CD4-positive, alpha-beta T cell (primary cell): Measurements from ENCODE around the gene AQP1. TPM values are rescaled to one million over a fixed set of nuclear protein-coding genes. Genes with fewer than 3 reads are reported as not detected.

ENCODE experiments used
- ATAC-seq: fragments of 200-7000 bp; cut with Tn5 transposase; one replicate; pipeline ENCODE4 v1.10.0; 2022; ENCODE audit warnings: mild to moderate bottlenecking; ENCODE audit not compliant: poor library complexity
- CTCF ChIA-PET: fragments of 350-600 bp; sonication (Branson Sonifier 250); formaldehyde crosslinking; loops from one replicate; lab custom pipeline; 2021; ENCODE audit warnings: antibody characterized with exemption, inconsistent platforms; lab: Charles Lee
- POLR2A ChIA-PET: fragments of 350-600 bp; sonication (Branson Sonifier 250); formaldehyde crosslinking; loops from one replicate; lab custom pipeline; 2021; ENCODE audit warnings: antibody characterized with exemption, inconsistent platforms; lab: Charles Lee
- DNase-seq, 14 experiments: peaks; one replicate each; pipeline ENCODE4 v3.0.0-alpha.2; 2013 to 2020; ENCODE audit warnings: mixed read lengths in 2 of 14
- H3K27ac ChIP-seq, 2 donors: one replicate each; pipeline versions ENCODE4 v1.5.1 to v1.7.0; 2013; ENCODE audit warnings: low read length in 2 of 2, low read depth in 1 of 2, mild to moderate bottlenecking in 1 of 2
- H3K27me3 ChIP-seq, 2 experiments: 1 replicate in 1 of 2; 2 replicates in 1 of 2; pipeline versions ENCODE4 v1.6.1 to v1.7.0; 2013; ENCODE audit warnings: low read length in 2 of 2, control low read depth in 1 of 2, mild to moderate bottlenecking in 1 of 2, moderate library complexity in 1 of 2; ENCODE audit not compliant: insufficient read depth in 2 of 2, control insufficient read depth in 1 of 2
- H3K36me3 ChIP-seq: one replicate; pipeline ENCODE4 v1.6.1; 2013; ENCODE audit warnings: low read length, control low read depth; ENCODE audit not compliant: insufficient read depth
- H3K4me1 ChIP-seq: one replicate; pipeline ENCODE4 v1.6.1; 2013; ENCODE audit warnings: low read length, control low read depth; ENCODE audit not compliant: insufficient read depth
- H3K4me3 ChIP-seq: one replicate; pipeline ENCODE4 v1.5.1; 2013; ENCODE audit warnings: mild to moderate bottlenecking, low read length, moderate library complexity
- H3K9me3 ChIP-seq, 2 experiments: 1 replicate in 1 of 2; 2 replicates in 1 of 2; pipeline versions ENCODE4 v1.6.1 to v1.7.0; 2013; ENCODE audit warnings: low read length in 2 of 2, mild to moderate bottlenecking in 2 of 2, control low read depth in 1 of 2, moderate library complexity in 1 of 2; ENCODE audit not compliant: control insufficient read depth in 1 of 2, insufficient read depth in 1 of 2
- H3K27ac Mint-ChIP-seq: one replicate; pipeline ENCODE4 v1.8.0; 2020; ENCODE audit warnings: mixed read lengths
- H3K27me3 Mint-ChIP-seq: one replicate; pipeline ENCODE4 v1.8.0; 2021; ENCODE audit warnings: mixed read lengths
- H3K36me3 Mint-ChIP-seq: one replicate; pipeline ENCODE4 v1.8.0; 2021; ENCODE audit warnings: low read depth, mixed read lengths
- H3K4me1 Mint-ChIP-seq: one replicate; pipeline ENCODE4 v1.8.0; 2021; ENCODE audit warnings: low read depth, mixed read lengths
- H3K4me3 Mint-ChIP-seq: one replicate; pipeline ENCODE4 v1.8.0; 2020; ENCODE audit warnings: mild to moderate bottlenecking, mixed read lengths
- H3K9me3 Mint-ChIP-seq: one replicate; pipeline ENCODE4 v1.8.0; 2020; ENCODE audit warnings: mixed read lengths
- CTCF ChIP-seq: fragments of 200-600 bp; IDR thresholded peaks from one replicate; pipeline ENCODE4 v1.8.0; 2022; ENCODE audit warnings: antibody characterized with exemption, mild to moderate bottlenecking
- intact Hi-C, 2 experiments: fragments of 100-400 bp; cut with DNase I in 1 of 2; cut with micrococcal nuclease in 1 of 2; formaldehyde crosslinking; loops; one replicate each; pipeline versions ENCODE4 v1.15.1 to v1.9.0; 2023 to 2025; cut with DNase I, micrococcal nuclease
- total RNA-seq, 174 experiments: library from RNA in 2 of 174; stranded (reverse) in 2 of 174; gene quantifications; one replicate each; pipeline ENCODE4 v1.2.3 and lab custom pipeline; 2021 to 2026

The AQP1 gene
- total RNA-seq, 2 experiments from 2014 or later: 0.17 to 0.22 TPM

GRCh38 chr7:30866939-30867338 is 44.7 kb upstream of the AQP1 start:
- no peak overlapping the region for H3K27ac Mint-ChIP-seq
- H3K27me3 Mint-ChIP-seq: no peaks in the 10 kb centered on the region
- no peak for ATAC-seq
- Histone ChIP-seq H3K4me1 (no peaks in the 10 kb centered on the region), H3K27ac (no peak overlapping the region), H3K36me3 (no peaks in the 10 kb centered on the region), H3K4me3 (no peak overlapping the region), H3K27me3 (no peaks in the 10 kb centered on the region), H3K9me3 (no peaks in the 10 kb centered on the region)
- H3K4me1 Mint-ChIP-seq: no peaks in the 10 kb centered on the region
- no peak for TF ChIP-seq CTCF
- intact Hi-C loops: no loop called here
- no peak overlapping the region for H3K4me3 Mint-ChIP-seq
- H3K36me3 Mint-ChIP-seq: no peaks in the 10 kb centered on the region
- no peak for DNase-seq
- ChIA-PET POLR2A (no interaction called here), CTCF (no interaction called here)
- no peaks in the 10 kb centered on the region for H3K9me3 Mint-ChIP-seq

- Mint-ChIP-seq H3K27ac (no peak overlapping the region), H3K36me3 (no peaks in the 10 kb centered on the region), H3K4me1 (no peaks in the 10 kb centered on the region), H3K4me3 (no peak overlapping the region), H3K9me3 (no peaks in the 10 kb centered on the region), H3K27me3 (no peaks in the 10 kb centered on the region)
- Histone ChIP-seq H3K4me1 (no peaks in the 10 kb centered on the region), H3K27ac (no peak overlapping the region), H3K9me3 (no peaks in the 10 kb centered on the region), H3K36me3 (no peaks in the 10 kb centered on the region), H3K27me3 (no peaks in the 10 kb centered on the region), H3K4me3 (no peak overlapping the region)
- intact Hi-C loops: no loop called here
- TF ChIP-seq CTCF: no peak
- CTCF ChIA-PET: no interaction called here
- POLR2A ChIA-PET: no interaction called here
- DNase-seq (no peak), ATAC-seq (no peak)
Measured at GRCh38 chr7:30867483-30867882, 44.2 kb upstream of the AQP1 start.

GRCh38 chr7:30869794-30870611 is 41.6 kb upstream of the AQP1 start:
- TF ChIP-seq CTCF: no peak
- Histone ChIP-seq H3K36me3 (no peaks in the 10 kb centered on the region), H3K27me3 (no peaks in the 10 kb centered on the region), H3K4me3 (no peak overlapping the region), H3K4me1 (no peaks in the 10 kb centered on the region), H3K27ac (no peak overlapping the region), H3K9me3 (no peaks in the 10 kb centered on the region)
- ChIA-PET CTCF (no interaction called here), POLR2A (no interaction called here)
- no peaks in the 10 kb centered on the region for H3K27me3 Mint-ChIP-seq
- no peaks in the 10 kb centered on the region for H3K36me3 Mint-ChIP-seq
- no peak overlapping the region for H3K4me3 Mint-ChIP-seq
- no peaks in the 10 kb centered on the region for H3K4me1 Mint-ChIP-seq
- no peak for DNase-seq
- no peaks in the 10 kb centered on the region for H3K9me3 Mint-ChIP-seq
- ATAC-seq: no peak
- intact Hi-C loops: no loop called here
- H3K27ac Mint-ChIP-seq: no peak overlapping the region
